Tibial nerve (tissue), 4 donors: ENCODE data around the gene CNR2.

Experiments
- CTCF ChIP-seq, 5 experiments: fragments of 200-600 bp in 3 of 5; fragments of 450-650 bp in 2 of 5; sonication (generic) in 3 of 5; IDR thresholded peaks; one replicate each; pipeline ENCODE4 v1.5.1; 2016 to 2019; ENCODE audit warnings: antibody characterized with exemption in 5 of 5, mild to moderate bottlenecking in 3 of 5, moderate library complexity in 2 of 5
- EP300 ChIP-seq, 2 donors: sonication (generic); formaldehyde crosslinking; IDR thresholded peaks; one replicate each; pipeline ENCODE4 v1.6.1; 2017; ENCODE audit warnings: antibody characterized with exemption in 2 of 2, mild to moderate bottlenecking in 1 of 2
- POLR2A ChIP-seq, 2 donors: fragments of 450-650 bp; IDR thresholded peaks; one replicate each; pipeline ENCODE4 v1.6.1; 2017; ENCODE audit warnings: antibody characterized with exemption in 2 of 2, mild to moderate bottlenecking in 2 of 2, moderate library complexity in 2 of 2

GRCh38 chr1:23836037-23836436, 77.1 kb downstream of the CNR2 start:
- TF ChIP-seq CTCF (IDR thresholded peaks at IDR 0.05): no peak
- no peak for TF ChIP-seq EP300 (IDR thresholded peaks at IDR 0.05)
- TF ChIP-seq POLR2A (IDR thresholded peaks at IDR 0.05): no peak
